Osteoblast (primary cell): ENCODE results near the gene DOCK10. TPM values are rescaled to one million over a fixed set of nuclear protein-coding genes. Genes with fewer than 3 reads are reported as not detected.

Experiments used
- DNase-seq: peaks from one replicate; pipeline ENCODE4 v3.0.0; 2011; ENCODE audit warnings: low spot score, mixed read lengths; ENCODE audit not compliant: insufficient read length; ENCODE audit errors: missing footprints
- H2AFZ ChIP-seq: 2 replicates; pipeline ENCODE4 v1.6.0; 2011; ENCODE audit warnings: mild to moderate bottlenecking, low read length
- H3K27ac ChIP-seq: 2 replicates; pipeline ENCODE4 v1.5.1; 2011; ENCODE audit warnings: mild to moderate bottlenecking, low read depth, low read length, moderate library complexity
- H3K27me3 ChIP-seq: 2 replicates; pipeline ENCODE4 v1.6.0; 2012; ENCODE audit warnings: mild to moderate bottlenecking, control low read depth, inconsistent platforms, low read length, moderate library complexity; ENCODE audit not compliant: insufficient read depth
- H3K36me3 ChIP-seq: 2 replicates; pipeline ENCODE4 v1.5.1; 2011; ENCODE audit warnings: mild to moderate bottlenecking, low read length, control low read depth, moderate library complexity; ENCODE audit not compliant: insufficient read depth
- H3K4me1 ChIP-seq: 2 replicates; pipeline ENCODE4 v1.5.1; 2011; ENCODE audit warnings: mild to moderate bottlenecking, low read length, control low read depth, moderate library complexity; ENCODE audit not compliant: insufficient read depth
- H3K4me2 ChIP-seq: 2 replicates; pipeline ENCODE4 v1.6.0; 2011; ENCODE audit warnings: mild to moderate bottlenecking, low read length; ENCODE audit not compliant: insufficient read depth
- H3K4me3 ChIP-seq: fragments of 200-600 bp; sonication (generic); 3 replicates; pipeline ENCODE4 v1.5.1; 2012; ENCODE audit warnings: mild to moderate bottlenecking, low read length, inconsistent platforms; ENCODE audit not compliant: insufficient read depth
- H3K79me2 ChIP-seq: 2 replicates; pipeline ENCODE4 v1.6.0; 2012; ENCODE audit warnings: mild to moderate bottlenecking, low read length, control low read depth, inconsistent platforms; ENCODE audit not compliant: insufficient read depth
- H3K9me3 ChIP-seq: 2 replicates; pipeline ENCODE4 v1.5.1; 2011; ENCODE audit warnings: low read depth, low read length, control low read depth
- H4K20me1 ChIP-seq: 2 replicates; pipeline ENCODE4 v1.6.0; 2012; ENCODE audit warnings: mild to moderate bottlenecking, low read length, control low read depth; ENCODE audit not compliant: insufficient read depth
- CTCF ChIP-seq: IDR thresholded peaks from 2 replicates; pipeline ENCODE4 v1.5.1; 2011; ENCODE audit warnings: mild to moderate bottlenecking, low read depth, low read length, moderate library complexity; ENCODE audit errors: extremely low read depth
- total RNA-seq: library from RNA; depleted of rRNA; stranded (reverse); fragments of >200 nt; gene quantifications from 2 replicates; pipeline ENCODE4 v1.2.3, GENCODE V29; 2012

Gene DOCK10
- total RNA-seq, 1 donor = 33.3 TPM

- peak overlapping the region; percentile 76 for H3K4me2 ChIP-seq
- peaks cover 38% of the 10 kb centered on the region for H3K4me1 ChIP-seq
- no peak overlapping the region for H2AFZ ChIP-seq
- H3K27ac ChIP-seq = peak overlapping the region; percentile 97
- DNase-seq = peak; percentile 85
- no peak for TF ChIP-seq CTCF
- no peaks in the 10 kb centered on the region for H3K36me3 ChIP-seq
- H3K27me3 ChIP-seq = no peaks in the 10 kb centered on the region
- H3K9me3 ChIP-seq = no peaks in the 10 kb centered on the region
- peaks cover 89% of the 10 kb centered on the region for H3K79me2 ChIP-seq
- H4K20me1 ChIP-seq = no peaks in the 10 kb centered on the region
- no peak overlapping the region for H3K4me3 ChIP-seq
These were observed 31.5 kb downstream of the DOCK10 start for GRCh38 chr2:225010804-225011203.

- no peaks in the 10 kb centered on the region for H3K36me3 ChIP-seq
- peaks cover 89% of the 10 kb centered on the region for H3K79me2 ChIP-seq
- H3K4me1 ChIP-seq = peaks cover 38% of the 10 kb centered on the region
- H4K20me1 ChIP-seq = no peaks in the 10 kb centered on the region
- no peaks in the 10 kb centered on the region for H3K27me3 ChIP-seq
- no peak overlapping the region for H2AFZ ChIP-seq
- no peak for DNase-seq
- H3K9me3 ChIP-seq = no peaks in the 10 kb centered on the region
- TF ChIP-seq CTCF = no peak
- peak overlapping the region; percentile 97 for H3K27ac ChIP-seq
- H3K4me2 ChIP-seq = peak overlapping the region; percentile 8
- no peak overlapping the region for H3K4me3 ChIP-seq
These were observed 32.5 kb downstream of the DOCK10 start for GRCh38 chr2:225009768-225010167.

- DNase-seq = no peak
- Histone ChIP-seq H4K20me1 (no peaks in the 10 kb centered on the region), H3K27me3 (no peaks in the 10 kb centered on the region), H3K79me2 (peaks cover 93% of the 10 kb centered on the region), H3K9me3 (no peaks in the 10 kb centered on the region), H2AFZ (no peak overlapping the region), H3K36me3 (no peaks in the 10 kb centered on the region), H3K4me3 (no peak overlapping the region), H3K4me1 (peaks cover 44% of the 10 kb centered on the region), H3K27ac (peak overlapping the region; percentile 22), H3K4me2 (no peak overlapping the region)
- peak; percentile 48 for TF ChIP-seq CTCF
These were observed 33.3 kb downstream of the DOCK10 start for GRCh38 chr2:225008935-225009334.

- Histone ChIP-seq H3K4me1 (peaks cover 37% of the 10 kb centered on the region), H3K36me3 (no peaks in the 10 kb centered on the region), H3K4me2 (no peak overlapping the region), H3K27me3 (no peaks in the 10 kb centered on the region), H4K20me1 (no peaks in the 10 kb centered on the region), H3K79me2 (peaks cover 94% of the 10 kb centered on the region), H3K4me3 (no peak overlapping the region), H2AFZ (no peak overlapping the region), H3K9me3 (no peaks in the 10 kb centered on the region), H3K27ac (peak overlapping the region; percentile 22)
- no peak for DNase-seq
- TF ChIP-seq CTCF = no peak
These were observed 34.0 kb downstream of the DOCK10 start for GRCh38 chr2:225008179-225008856.
